Measurements from ENCODE around the gene MRPL24.

- TF ChIP-seq CTCF (IDR thresholded peaks at IDR 0.05; ENCODE audit: low read depth, low read length, poor library complexity, severe bottlenecking) (no peak), EZH2phosphoT487 (IDR thresholded peaks at IDR 0.05; ENCODE audit: borderline replicate concordance, low read length) (no peak)
These were observed 32.0 kb upstream of the MRPL24 start for GRCh38 chr1:156772728-156773497.
